KG1 (cell line): ENCODE measurements around the gene MICAL1.

Source experiments
- DNase-seq: peaks from one replicate; lab custom pipeline; 2025; lab: John Stamatoyannopoulos, UW

The MICAL1 gene

DNA sequence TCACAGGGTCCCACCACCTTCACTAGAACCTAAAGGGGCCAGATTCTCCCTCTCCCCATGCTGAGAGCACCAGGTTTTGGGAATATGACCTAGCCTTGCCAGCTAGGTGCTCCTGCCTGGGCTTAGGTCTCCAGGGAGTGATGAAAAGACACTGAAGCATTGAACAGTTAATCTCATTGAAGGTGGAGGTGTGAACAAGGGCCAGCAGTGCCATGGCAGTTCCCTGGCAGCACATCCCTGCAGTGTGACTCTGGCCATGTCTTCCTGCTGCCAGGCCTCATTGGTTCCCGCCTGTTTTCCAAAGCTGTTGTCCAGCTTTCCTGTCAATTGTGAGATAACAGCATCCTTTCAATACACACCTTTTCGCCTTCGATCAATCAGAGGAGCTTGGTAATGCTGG is 26.1 kb downstream of the MICAL1 start:
- no peak for DNase-seq

DNA sequence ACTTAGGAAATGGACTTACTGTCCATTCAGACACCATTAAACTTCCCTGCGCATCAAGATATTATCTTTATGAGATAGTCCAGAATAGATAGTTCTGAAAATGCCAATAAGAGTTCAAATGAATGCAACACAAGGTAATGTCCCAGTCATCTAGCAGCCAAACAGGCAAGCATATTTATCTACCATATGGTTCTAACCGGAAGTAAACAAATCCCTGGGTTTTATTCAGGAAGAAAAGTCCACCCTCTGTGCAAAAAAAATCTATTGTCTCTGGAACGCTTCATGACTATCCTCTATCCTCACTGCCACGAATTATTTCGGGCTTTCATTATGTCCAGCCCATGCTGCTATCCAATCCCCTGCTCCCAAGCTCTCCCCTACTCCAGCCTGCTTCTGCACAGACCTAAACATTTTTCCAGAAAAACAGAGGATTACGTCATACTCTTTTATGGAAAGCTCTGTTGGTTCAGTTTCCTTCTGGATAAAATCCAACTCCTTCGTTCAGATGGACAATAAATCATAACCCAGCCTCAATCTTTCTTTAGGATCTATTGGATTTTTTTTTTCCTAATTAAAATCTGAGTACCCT is 26.6 kb downstream of the MICAL1 start:
- no peak for DNase-seq

DNA sequence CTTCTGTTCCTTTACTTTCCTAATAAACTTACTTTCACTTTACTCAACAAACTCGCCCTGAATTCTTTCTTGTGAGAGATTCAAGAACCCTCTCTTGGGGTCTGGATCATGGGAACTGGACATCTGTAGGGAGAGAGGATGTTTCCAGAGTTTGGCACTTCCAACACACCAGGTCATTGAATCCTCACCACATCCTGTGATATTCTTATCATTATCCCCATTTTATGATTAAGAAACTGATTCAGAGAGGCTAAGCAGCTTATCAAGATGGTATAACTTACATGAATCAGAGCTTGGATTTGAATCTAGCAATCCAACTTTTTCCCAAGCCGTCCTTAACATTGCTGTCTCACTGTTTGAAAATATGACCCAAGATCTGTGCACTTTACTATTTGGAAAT is 30.6 kb downstream of the MICAL1 start:
- DNase-seq: no peak

DNA sequence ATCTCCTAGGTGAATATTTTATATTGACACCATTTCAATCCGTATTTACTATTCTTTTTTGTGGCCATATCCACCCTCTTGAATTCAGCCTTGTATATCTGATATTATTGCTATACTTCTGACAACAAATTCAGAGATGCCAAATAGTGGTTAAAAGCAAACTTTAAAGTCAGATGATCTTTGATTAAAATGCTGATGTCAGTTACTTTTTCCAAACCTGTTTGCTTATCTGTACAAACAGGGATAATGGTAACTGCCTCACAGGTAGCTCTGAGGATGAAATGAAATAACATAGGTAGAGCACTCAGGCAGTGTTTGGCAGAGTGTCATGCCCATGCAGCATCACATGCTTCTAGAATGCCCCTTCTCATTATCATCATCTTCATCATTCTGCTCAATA is 34.4 kb downstream of the MICAL1 start:
- DNase-seq: no peak

DNA sequence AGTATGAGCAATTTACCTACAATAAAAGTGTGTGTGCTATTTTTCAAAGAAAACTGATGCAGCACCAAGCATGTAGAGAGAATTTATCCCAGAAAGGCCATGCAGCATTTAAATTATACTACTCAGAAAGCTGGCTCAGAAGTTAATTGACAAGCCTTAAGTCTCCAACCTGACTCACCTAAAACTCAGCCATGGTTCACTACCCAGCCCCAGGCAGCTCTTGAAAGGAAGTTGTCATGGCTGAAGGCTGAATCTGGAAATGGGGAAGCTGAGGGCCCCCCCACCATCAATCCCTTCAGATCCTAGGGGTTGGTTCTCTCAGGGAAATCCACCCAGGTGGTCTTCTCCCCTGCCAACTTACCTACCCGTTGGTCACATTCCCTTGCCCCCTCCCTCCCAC is 34.8 kb downstream of the MICAL1 start:
- DNase-seq: no peak

DNA sequence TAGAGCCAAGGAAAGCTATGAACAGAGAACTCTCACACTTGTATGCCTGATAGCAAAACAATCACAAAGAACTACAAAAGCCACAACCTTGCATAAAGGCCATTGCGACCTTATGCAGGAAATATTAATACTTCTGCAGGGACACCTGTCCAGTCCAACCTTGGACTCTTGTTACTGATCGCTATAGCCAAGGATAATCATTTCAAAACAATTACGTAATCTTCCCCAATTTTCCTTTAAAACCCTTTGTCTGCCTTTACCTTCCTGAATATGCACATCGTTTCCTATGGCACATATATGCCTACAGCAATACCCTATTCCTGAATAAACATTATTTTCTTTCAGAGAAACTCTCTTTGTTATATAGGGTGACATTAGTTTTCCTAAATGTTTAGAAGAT is 37.9 kb downstream of the MICAL1 start:
- no peak for DNase-seq

DNA sequence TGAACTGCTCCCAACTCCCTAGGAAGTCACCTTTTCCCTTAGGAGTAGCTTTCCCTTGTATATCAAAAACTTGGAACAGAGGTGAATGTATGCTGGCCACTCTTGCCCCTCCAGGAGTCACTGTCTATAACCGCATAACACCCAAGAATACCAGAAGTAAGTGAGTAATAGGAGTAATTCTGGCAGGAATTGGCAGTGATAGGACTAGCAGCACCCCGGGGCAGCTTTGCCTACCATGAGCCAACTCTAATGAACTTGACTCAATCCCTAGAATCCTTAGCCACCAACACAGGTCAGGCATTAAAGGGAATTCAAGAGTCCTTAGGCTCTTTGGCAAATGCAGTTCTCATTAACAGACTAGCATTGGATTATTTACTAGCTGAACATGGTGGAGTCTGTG is 44.5 kb downstream of the MICAL1 start:
- no peak for DNase-seq

DNA sequence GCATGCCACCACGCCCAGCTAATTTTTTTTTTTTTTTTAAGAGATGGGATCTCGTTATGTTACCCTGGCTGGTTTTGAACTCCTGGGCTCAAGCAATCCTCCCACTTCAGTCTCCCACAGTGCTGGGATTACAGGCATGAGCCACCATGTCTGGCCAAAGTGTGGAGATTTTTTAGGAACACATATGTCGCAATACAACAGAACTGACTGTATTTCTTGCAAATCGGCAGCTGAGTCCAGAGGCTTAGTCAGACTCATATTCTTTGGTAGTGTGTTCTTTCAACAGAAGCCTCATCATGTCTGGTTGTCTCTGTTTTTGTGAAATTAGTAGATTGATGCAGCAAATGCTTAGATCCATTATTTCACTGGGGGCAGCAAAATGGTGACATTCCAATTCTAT is 49.4 kb downstream of the MICAL1 start:
- no peak for DNase-seq

DNA sequence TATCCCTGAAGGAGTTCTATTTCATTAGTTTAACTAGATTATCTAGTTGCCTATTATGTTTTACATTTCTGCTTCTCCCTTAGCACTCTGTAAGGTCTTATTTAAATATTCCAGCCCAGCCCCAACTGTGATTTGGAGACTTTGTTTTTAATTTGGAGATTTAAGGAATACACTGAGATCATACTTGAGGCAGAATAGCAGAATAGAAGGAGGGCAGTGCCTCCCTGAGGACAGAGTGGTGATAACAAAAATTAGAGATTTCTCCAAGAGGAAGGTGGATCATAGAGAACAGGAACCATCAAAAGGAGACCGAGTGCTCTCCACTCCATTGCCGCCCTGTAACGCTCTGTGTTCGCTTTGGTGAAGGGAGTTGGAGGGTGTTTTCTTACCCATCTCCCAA is 58.6 kb downstream of the MICAL1 start:
- no peak for DNase-seq

DNA sequence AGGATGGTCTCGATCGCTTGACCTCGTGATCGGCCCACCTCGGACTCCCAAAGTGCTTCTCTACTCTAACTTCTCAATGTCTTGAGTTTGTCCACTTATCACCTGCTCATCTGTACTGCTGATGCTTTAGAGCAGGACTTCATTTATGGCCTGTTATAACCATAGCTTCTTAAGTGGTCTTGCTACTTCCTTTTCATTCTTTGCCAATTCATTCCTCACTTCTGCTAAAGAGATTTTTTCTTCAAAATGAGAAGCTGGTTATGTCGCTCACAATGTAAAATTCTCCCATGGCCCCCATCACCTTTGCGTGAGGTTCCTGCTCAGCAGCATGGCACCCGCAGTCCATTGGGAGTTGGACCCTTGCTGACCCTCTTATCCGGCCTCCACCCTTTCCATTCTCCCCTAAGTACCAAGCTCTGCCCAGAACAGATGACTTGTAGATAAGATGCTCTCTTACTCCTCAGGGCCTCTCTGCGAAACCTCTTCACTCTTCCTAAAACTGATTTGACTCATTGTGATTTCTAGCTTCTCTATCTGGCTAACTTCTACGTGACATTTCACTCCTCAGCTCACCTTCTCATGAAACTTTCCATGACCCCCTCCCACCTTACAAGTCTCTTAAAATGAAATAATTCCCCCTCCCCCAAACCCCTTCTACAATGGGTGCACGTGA is 59.4 kb downstream of the MICAL1 start:
- no peak for DNase-seq
